Measurements from ENCODE around the gene KRTAP10-9.
"Not testable (repeated sequence)": the region's sequence is repeated elsewhere in the genome, so short reads cannot be mapped to it uniquely, and the experiment has no call there.

DNA sequence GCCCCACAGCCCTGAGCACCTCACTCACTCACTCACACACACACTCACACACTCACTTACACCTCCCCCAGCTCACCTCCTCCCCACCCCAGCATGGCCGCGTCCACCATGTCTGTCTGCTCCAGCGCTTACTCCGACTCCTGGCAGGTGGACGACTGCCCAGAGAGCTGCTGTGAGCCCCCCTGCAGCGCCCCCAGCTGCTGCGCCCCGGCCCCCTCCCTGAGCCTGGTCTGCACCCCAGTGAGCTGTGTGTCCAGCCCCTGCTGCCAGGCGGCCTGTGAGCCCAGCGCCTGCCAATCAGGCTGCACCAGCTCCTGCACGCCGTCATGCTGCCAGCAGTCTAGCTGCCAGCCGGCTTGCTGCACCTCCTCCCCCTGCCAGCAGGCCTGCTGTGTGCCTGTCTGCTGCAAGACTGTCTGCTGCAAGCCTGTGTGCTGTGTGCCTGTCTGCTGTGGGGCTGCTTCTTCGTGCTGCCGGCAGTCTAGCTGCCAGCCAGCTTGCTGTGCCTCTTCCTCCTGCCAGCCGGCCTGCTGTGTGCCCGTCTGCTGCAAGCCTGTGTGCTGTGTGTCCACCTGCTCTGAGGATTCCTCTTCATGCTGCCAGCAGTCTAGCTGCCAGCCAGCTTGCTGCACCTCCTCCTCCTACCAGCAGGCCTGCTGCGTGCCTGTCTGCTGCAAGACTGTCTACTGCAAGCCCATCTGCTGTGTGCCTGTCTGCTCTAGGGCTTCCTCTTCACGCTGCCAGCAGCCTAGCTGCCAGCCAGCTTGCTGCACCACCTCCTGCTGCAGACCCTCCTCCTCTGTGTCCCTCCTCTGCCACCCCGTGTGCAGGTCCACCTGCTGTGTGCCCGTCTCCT lies 19.7 kb downstream of the KRTAP10-9 start, which contains the start of gene KRTAP10-11:
- not testable (repeated sequence) for TF ChIP-seq POLR2AphosphoS5 (IDR thresholded peaks at IDR 0.05; ENCODE audit: low read depth, low read length); TAF1 (IDR thresholded peaks at IDR 0.05; ENCODE audit: borderline replicate concordance, insufficient read depth, low read length); FOXP2 (optimal IDR thresholded peaks at IDR 0.05; ENCODE audit: borderline replicate concordance, extremely low read depth, extremely low read length, insufficient read depth); REST (IDR thresholded peaks at IDR 0.05; ENCODE audit: insufficient read depth in 1 of 2, low read depth in 2 of 2, low read length in 2 of 2); SIN3A (IDR thresholded peaks at IDR 0.05; ENCODE audit: borderline replicate concordance, insufficient read depth, low read length)
